H1 (cell line): ENCODE results near the gene SMTNL2. TPM values are rescaled to one million over a fixed set of nuclear protein-coding genes. Genes with fewer than 3 reads are reported as not detected.

Experiments
- polyA plus RNA-seq, 7 experiments: library from polyadenylated mRNA; depleted of rRNA in 3 of 7; stranded (reverse) in 5 of 7; unstranded in 2 of 7; fragments of >200 nt in 5 of 7; fragments of 200-250 nt in 2 of 7; gene quantifications; 1 replicate in 5 of 7; 2 replicates in 1 of 7; 4 replicates in 1 of 7; pipeline versions ENCODE4 v1.2.1 to v1.2.3, GENCODE V29; 2011 to 2013; ENCODE audit warnings: missing spikeins in 2 of 7, mixed read lengths in 2 of 7
- small RNA-seq: library from polyadenylated mRNA; stranded (forward); fragments of <200 nt; extraction: miRNeasy Mini kit (QIAGEN cat#:217004); gene quantifications from one replicate; pipeline ENCODE3, GENCODE V24; 2013; ENCODE audit not compliant: insufficient read depth
- total RNA-seq: library from RNA; stranded (reverse); fragmentation: NEBNext Ultra II Directional; extraction: Animal tissue kit (Norgen Biotek cat#: 25700); gene quantifications from 2 replicates; pipeline ENCODE4 v1.2.1, GENCODE V29; 2021

The SMTNL2 gene
- total and polyA plus RNA-seq, 2 of the 8 experiments (the other 6 are each of a cell fraction or from before 2014, with no cell fraction given): 3.6 to 4.5 TPM

Small RNAs within 50 kb of the gene (small RNA-seq; reads per million reads assigned to genes)
- not detected for gene RNU6-955P

Other genes with a start within 250 kb of the SMTNL2 start
- gene UBE2G1, start 217.9 kb upstream of the SMTNL2 start, total RNA-seq: 168 and 170 TPM in 2 replicates
- 57.8 and 73.9 TPM in 2 replicates for gene UBE2G1, start 217.9 kb upstream of the SMTNL2 start, polyA plus RNA-seq (2011; rRNA removed)
- not detected in 2 replicates for gene SPNS3, start 150.6 kb upstream of the SMTNL2 start, total RNA-seq
- gene SPNS3, start 150.6 kb upstream of the SMTNL2 start, polyA plus RNA-seq (2011; rRNA removed): 0.08 TPM in 1 of 2 replicates, not detected in the other
- gene SPNS2, start 85.6 kb upstream of the SMTNL2 start, total RNA-seq: 0.98 and 1.5 TPM in 2 replicates
- 1.2 and 1.9 TPM in 2 replicates for gene SPNS2, start 85.6 kb upstream of the SMTNL2 start, polyA plus RNA-seq (2011; rRNA removed)
- 151 and 153 TPM in 2 replicates for gene MYBBP1A, start 29.1 kb upstream of the SMTNL2 start, total RNA-seq
- gene MYBBP1A, start 29.1 kb upstream of the SMTNL2 start, polyA plus RNA-seq (2011; rRNA removed): 46.8 and 79.9 TPM in 2 replicates
- not detected in 2 replicates for gene GGT6, start 24.0 kb upstream of the SMTNL2 start, total RNA-seq
- 0.18 and 0.30 TPM in 2 replicates for gene GGT6, start 24.0 kb upstream of the SMTNL2 start, polyA plus RNA-seq (2011; rRNA removed)
- 1.5 TPM in 2 replicates for gene ALOX15, start 57.1 kb downstream of the SMTNL2 start, total RNA-seq
- gene ALOX15, start 57.1 kb downstream of the SMTNL2 start, polyA plus RNA-seq (2011; rRNA removed): 1.7 and 2.2 TPM in 2 replicates
- gene PELP1, start 119.6 kb downstream of the SMTNL2 start, total RNA-seq: 184 and 185 TPM in 2 replicates
- gene PELP1, start 119.6 kb downstream of the SMTNL2 start, polyA plus RNA-seq (2011; rRNA removed): 75.6 and 160 TPM in 2 replicates
- 95.6 and 101 TPM in 2 replicates for gene ARRB2, start 126.1 kb downstream of the SMTNL2 start, total RNA-seq
- 72.4 and 96.0 TPM in 2 replicates for gene ARRB2, start 126.1 kb downstream of the SMTNL2 start, polyA plus RNA-seq (2011; rRNA removed)
- 18.8 and 21.6 TPM in 2 replicates for gene MED11, start 146.9 kb downstream of the SMTNL2 start, total RNA-seq
- gene MED11, start 146.9 kb downstream of the SMTNL2 start, polyA plus RNA-seq (2011; rRNA removed): 36.0 and 40.0 TPM in 2 replicates
- gene ZMYND15, start 155.3 kb downstream of the SMTNL2 start, total RNA-seq: 0.48 and 0.58 TPM in 2 replicates
- 0.53 and 0.86 TPM in 2 replicates for gene ZMYND15, start 155.3 kb downstream of the SMTNL2 start, polyA plus RNA-seq (2011; rRNA removed)
- gene CXCL16, start 155.4 kb downstream of the SMTNL2 start, total RNA-seq: 3.5 and 3.9 TPM in 2 replicates
- 4.8 and 5.2 TPM in 2 replicates for gene CXCL16, start 155.4 kb downstream of the SMTNL2 start, polyA plus RNA-seq (2011; rRNA removed)
- not detected in 2 replicates for gene TM4SF5, start 187.4 kb downstream of the SMTNL2 start, total RNA-seq
- not detected in 2 replicates for gene TM4SF5, start 187.4 kb downstream of the SMTNL2 start, polyA plus RNA-seq (2011; rRNA removed)
- gene VMO1, start 201.8 kb downstream of the SMTNL2 start, total RNA-seq: not detected in 2 replicates
- gene VMO1, start 201.8 kb downstream of the SMTNL2 start, polyA plus RNA-seq (2011; rRNA removed): 0.30 and 0.78 TPM in 2 replicates
- not detected in 2 replicates for gene GLTPD2, start 204.4 kb downstream of the SMTNL2 start, total RNA-seq
- gene GLTPD2, start 204.4 kb downstream of the SMTNL2 start, polyA plus RNA-seq (2011; rRNA removed): 0.06 TPM in 1 of 2 replicates, not detected in the other
- 264 and 278 TPM in 2 replicates for gene PSMB6, start 211.6 kb downstream of the SMTNL2 start, total RNA-seq
- gene PSMB6, start 211.6 kb downstream of the SMTNL2 start, polyA plus RNA-seq (2011; rRNA removed): 635 and 737 TPM in 2 replicates
- gene PLD2, start 222.6 kb downstream of the SMTNL2 start, total RNA-seq: 48.4 and 53.0 TPM in 2 replicates
- 44.3 and 59.8 TPM in 2 replicates for gene PLD2, start 222.6 kb downstream of the SMTNL2 start, polyA plus RNA-seq (2011; rRNA removed)
- 74.4 and 77.7 TPM in 2 replicates for gene MINK1, start 248.8 kb downstream of the SMTNL2 start, total RNA-seq
- gene MINK1, start 248.8 kb downstream of the SMTNL2 start, polyA plus RNA-seq (2011; rRNA removed): 26.9 and 44.8 TPM in 2 replicates